Gastrocnemius medialis (tissue), 4 donors: ENCODE measurements around the gene TNPO3.

Experiments
- CTCF ChIP-seq, 5 experiments: fragments of 450-650 bp in 3 of 5; fragments of 200-600 bp in 2 of 5; sonication (generic) in 2 of 5; IDR thresholded peaks in 4 of 5; conservative IDR thresholded peaks in 1 of 5; 1 replicate in 4 of 5; 2 replicates in 1 of 5; pipeline ENCODE4 v1.5.1; 2016 to 2019; ENCODE audit warnings: antibody characterized with exemption in 5 of 5, mild to moderate bottlenecking in 3 of 5, moderate library complexity in 3 of 5
- POLR2A ChIP-seq, 2 donors: fragments of 450-650 bp; IDR thresholded peaks; one replicate each; pipeline ENCODE4 v1.6.1; 2017; ENCODE audit warnings: antibody characterized with exemption in 2 of 2, mild to moderate bottlenecking in 2 of 2, moderate library complexity in 2 of 2

- no peak for TF ChIP-seq CTCF (IDR thresholded peaks at IDR 0.05 in 4 of 5, conservative IDR thresholded peaks at IDR 0.05 in 1 of 5)
- no peak for TF ChIP-seq POLR2A (IDR thresholded peaks at IDR 0.05)
Observed at GRCh38 chr7:128915271-128915819, 139.6 kb downstream of the TNPO3 start.
